HepG2 (cell line): ENCODE data around the gene CLEC3A.

Experiments used
- ARID2 ChIP-seq: sonication (generic); formaldehyde crosslinking; IDR thresholded peaks from 2 replicates; pipeline ENCODE4 v1.8.1; 2022; ENCODE audit warnings: mild to moderate bottlenecking, missing genetic modification reagents, borderline replicate concordance
- BRD4 ChIP-seq: sonication (generic); formaldehyde crosslinking; IDR thresholded peaks from 2 replicates; pipeline ENCODE4 v1.4.0; 2020; ENCODE audit warnings: missing genetic modification reagents
- JUNB ChIP-seq: sonication (generic); formaldehyde crosslinking; IDR thresholded peaks from 2 replicates; pipeline ENCODE4 v1.8.0; 2022; ENCODE audit warnings: missing genetic modification reagents, mild to moderate bottlenecking, borderline replicate concordance
- KDM1A ChIP-seq: IDR thresholded peaks from 2 replicates; pipeline ENCODE4 v1.6.1; 2016; ENCODE audit warnings: missing compliant biosample characterization
- POLR2AphosphoS5 ChIP-seq: IDR thresholded peaks from 2 replicates; pipeline ENCODE4 v1.6.1; 2012; ENCODE audit warnings: low read depth, low read length
- RFX5 ChIP-seq: IDR thresholded peaks from 2 replicates; pipeline ENCODE4 v1.6.1; 2011; ENCODE audit warnings: low read depth, low read length, improper control_type of control experiment
- ZBTB7B ChIP-seq: sonication (generic); formaldehyde crosslinking; IDR thresholded peaks from 2 replicates; pipeline ENCODE4 v1.4.0; 2020; ENCODE audit warnings: missing genetic modification reagents
- ZNF235 ChIP-seq: sonication (generic); formaldehyde crosslinking; IDR thresholded peaks from 2 replicates; pipeline ENCODE4 v1.8.1; 2023; ENCODE audit warnings: mild to moderate bottlenecking, missing genetic modification reagents, borderline replicate concordance
- ZNF263 ChIP-seq: sonication (generic); formaldehyde crosslinking; IDR thresholded peaks from 2 replicates; pipeline ENCODE4 v1.4.0; 2020; ENCODE audit warnings: missing genetic modification reagents
- ZNF564 ChIP-seq: sonication (generic); formaldehyde crosslinking; IDR thresholded peaks from 2 replicates; pipeline ENCODE4 v1.8.1; 2023; ENCODE audit warnings: mild to moderate bottlenecking, missing genetic modification reagents
- TF ChIP-seq, protein P1 (sequence below): sonication (generic); formaldehyde crosslinking; IDR thresholded peaks from 2 replicates; pipeline ENCODE4 v1.5.0; 2020; ENCODE audit warnings: mild to moderate bottlenecking, missing genetic modification reagents, moderate library complexity

DNA sequence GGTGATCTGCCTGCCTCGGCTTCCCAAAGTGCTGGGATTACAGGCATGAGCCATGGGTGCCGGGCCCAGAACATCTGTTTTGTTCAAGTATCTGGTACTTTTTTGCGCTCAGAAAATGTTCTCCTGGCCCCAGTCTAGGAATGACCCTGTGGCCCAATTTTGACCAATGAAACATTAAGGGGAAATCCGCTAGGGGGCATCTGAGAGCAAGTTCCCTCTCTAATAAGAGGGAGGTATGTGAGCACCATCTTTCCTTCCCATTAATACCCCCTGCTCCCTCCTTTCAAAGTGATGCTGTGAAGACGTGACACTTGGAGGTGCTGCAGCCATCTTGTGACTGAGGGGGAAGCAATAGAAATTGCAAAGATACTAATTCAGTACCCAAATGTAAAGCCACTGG is 16.5 kb upstream of the CLEC3A start:
- TF ChIP-seq BRD4 (CRISPR knock-in tag) = no peak
- TF ChIP-seq JUNB (CRISPR knock-in tag) = no peak
- TF ChIP-seq ZBTB7B (CRISPR knock-in tag) = no peak
- no peak for TF ChIP-seq KDM1A (CRISPR knock-in tag)
- TF ChIP-seq RFX5 = no peak
- no peak for TF ChIP-seq ZNF564 (CRISPR knock-in tag)
- no peak for TF ChIP-seq ZNF263 (CRISPR knock-in tag)
- TF ChIP-seq, protein P1, sequence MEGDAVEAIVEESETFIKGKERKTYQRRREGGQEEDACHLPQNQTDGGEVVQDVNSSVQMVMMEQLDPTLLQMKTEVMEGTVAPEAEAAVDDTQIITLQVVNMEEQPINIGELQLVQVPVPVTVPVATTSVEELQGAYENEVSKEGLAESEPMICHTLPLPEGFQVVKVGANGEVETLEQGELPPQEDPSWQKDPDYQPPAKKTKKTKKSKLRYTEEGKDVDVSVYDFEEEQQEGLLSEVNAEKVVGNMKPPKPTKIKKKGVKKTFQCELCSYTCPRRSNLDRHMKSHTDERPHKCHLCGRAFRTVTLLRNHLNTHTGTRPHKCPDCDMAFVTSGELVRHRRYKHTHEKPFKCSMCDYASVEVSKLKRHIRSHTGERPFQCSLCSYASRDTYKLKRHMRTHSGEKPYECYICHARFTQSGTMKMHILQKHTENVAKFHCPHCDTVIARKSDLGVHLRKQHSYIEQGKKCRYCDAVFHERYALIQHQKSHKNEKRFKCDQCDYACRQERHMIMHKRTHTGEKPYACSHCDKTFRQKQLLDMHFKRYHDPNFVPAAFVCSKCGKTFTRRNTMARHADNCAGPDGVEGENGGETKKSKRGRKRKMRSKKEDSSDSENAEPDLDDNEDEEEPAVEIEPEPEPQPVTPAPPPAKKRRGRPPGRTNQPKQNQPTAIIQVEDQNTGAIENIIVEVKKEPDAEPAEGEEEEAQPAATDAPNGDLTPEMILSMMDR (CRISPR knock-in tag) = 0 out of 2 replicates have a peak, but pooled peaks have one; percentile 20
- no peak for TF ChIP-seq POLR2AphosphoS5
- TF ChIP-seq ARID2 (CRISPR knock-in tag) = no peak
- TF ChIP-seq ZNF235 (CRISPR knock-in tag) = no peak
